Endothelial cell (in vitro differentiated cells): ENCODE measurements around the gene APOL2. TPM values are rescaled to one million over a fixed set of nuclear protein-coding genes. Genes with fewer than 3 reads are reported as not detected.

ENCODE experiments used
- DNase-seq: peaks from one replicate; pipeline ENCODE4 v3.0.0; 2021; ENCODE audit warnings: low spot score
- H3K27ac Mint-ChIP-seq: one replicate; pipeline ENCODE4 v1.8.0; 2021; ENCODE audit warnings: mixed read lengths, inconsistent platforms; ENCODE audit not compliant: unreplicated experiment
- H3K27me3 Mint-ChIP-seq: one replicate; pipeline ENCODE4 v1.8.0; 2021; ENCODE audit warnings: mild to moderate bottlenecking, moderate library complexity, mixed read lengths, inconsistent platforms; ENCODE audit not compliant: unreplicated experiment
- H3K36me3 Mint-ChIP-seq: one replicate; pipeline ENCODE4 v1.8.0; 2021; ENCODE audit warnings: mild to moderate bottlenecking, low read depth, mixed read lengths, inconsistent platforms; ENCODE audit not compliant: unreplicated experiment
- H3K4me1 Mint-ChIP-seq: one replicate; pipeline ENCODE4 v1.8.0; 2021; ENCODE audit warnings: mild to moderate bottlenecking, mixed read lengths, inconsistent platforms; ENCODE audit not compliant: unreplicated experiment
- H3K4me3 Mint-ChIP-seq: one replicate; pipeline ENCODE4 v1.8.0; 2021; ENCODE audit warnings: mild to moderate bottlenecking, mixed read lengths, inconsistent platforms; ENCODE audit not compliant: unreplicated experiment
- H3K9me3 Mint-ChIP-seq: one replicate; pipeline ENCODE4 v1.8.0; 2021; ENCODE audit warnings: mixed read lengths, inconsistent platforms; ENCODE audit not compliant: unreplicated experiment
- total RNA-seq: library from RNA; stranded (reverse); fragmentation: NEBNext Ultra II Directional; extraction: Animal tissue kit (Norgen Biotek cat#: 25700); gene quantifications from one replicate; pipeline ENCODE4 v1.2.1, GENCODE V29; 2021; ENCODE audit not compliant: unreplicated experiment
- TF ChIP-seq, protein P1 (sequence below): fragments of 200-600 bp; sonication (generic); IDR thresholded peaks from one replicate; pipeline ENCODE4 v1.5.0; 2021; ENCODE audit warnings: antibody characterized with exemption; ENCODE audit not compliant: unreplicated experiment

The APOL2 gene
- total RNA-seq, 1 donor from 2014 or later, result 55.3 TPM

DNA sequence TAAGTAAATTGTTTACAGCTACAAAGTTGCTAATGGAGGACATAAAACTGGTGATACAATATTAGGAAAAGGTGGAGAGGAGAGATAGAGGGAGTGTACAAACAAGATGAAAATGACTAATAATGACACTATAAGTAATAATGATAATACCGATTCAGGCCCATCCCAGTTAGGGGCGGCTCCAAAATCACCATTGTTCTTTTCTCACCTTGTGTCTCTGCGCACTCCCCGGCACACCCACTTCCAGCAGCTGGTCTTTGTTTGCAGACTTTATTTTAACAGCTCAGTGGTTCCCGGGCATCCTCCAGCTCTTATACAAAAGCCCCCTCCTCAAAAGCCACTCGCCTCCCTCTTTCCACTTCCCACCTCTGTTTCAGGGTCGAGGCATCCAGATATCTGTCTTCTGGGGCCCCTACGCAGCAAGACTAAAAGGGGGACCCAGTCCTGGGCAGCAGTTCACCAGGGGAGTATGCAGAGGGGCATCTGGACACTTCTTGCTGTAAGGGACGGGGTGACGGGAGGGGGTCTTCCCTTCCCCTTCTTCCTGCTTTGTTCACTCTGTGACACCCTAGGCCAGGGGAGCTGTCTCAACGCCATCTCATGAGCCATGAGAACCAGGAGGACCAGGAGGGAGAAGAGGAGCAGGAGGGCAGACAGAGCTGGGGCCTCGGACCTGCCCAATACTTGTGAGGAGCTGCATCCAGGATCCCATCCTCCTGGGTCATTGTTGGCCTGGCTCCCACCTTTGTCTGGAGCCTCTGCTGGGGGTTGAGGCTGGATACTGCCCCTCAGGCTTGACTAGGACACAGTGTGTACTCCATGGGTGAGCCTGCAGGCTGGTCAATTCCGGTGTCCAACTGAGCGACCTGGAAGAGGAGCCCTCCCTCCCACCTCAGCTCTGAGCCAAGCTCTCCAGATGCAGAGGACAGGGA is 2.7 kb downstream of the APOL2 start:
- no peak for DNase-seq
- Mint-ChIP-seq H3K36me3 (peaks cover 34% of the 10 kb centered on the region), H3K4me1 (peaks cover 47% of the 10 kb centered on the region), H3K27ac (no peak overlapping the region), H3K4me3 (peak overlapping the region; percentile 62), H3K9me3 (no peaks in the 10 kb centered on the region), H3K27me3 (peaks cover 12% of the 10 kb centered on the region)
- TF ChIP-seq, protein P1, sequence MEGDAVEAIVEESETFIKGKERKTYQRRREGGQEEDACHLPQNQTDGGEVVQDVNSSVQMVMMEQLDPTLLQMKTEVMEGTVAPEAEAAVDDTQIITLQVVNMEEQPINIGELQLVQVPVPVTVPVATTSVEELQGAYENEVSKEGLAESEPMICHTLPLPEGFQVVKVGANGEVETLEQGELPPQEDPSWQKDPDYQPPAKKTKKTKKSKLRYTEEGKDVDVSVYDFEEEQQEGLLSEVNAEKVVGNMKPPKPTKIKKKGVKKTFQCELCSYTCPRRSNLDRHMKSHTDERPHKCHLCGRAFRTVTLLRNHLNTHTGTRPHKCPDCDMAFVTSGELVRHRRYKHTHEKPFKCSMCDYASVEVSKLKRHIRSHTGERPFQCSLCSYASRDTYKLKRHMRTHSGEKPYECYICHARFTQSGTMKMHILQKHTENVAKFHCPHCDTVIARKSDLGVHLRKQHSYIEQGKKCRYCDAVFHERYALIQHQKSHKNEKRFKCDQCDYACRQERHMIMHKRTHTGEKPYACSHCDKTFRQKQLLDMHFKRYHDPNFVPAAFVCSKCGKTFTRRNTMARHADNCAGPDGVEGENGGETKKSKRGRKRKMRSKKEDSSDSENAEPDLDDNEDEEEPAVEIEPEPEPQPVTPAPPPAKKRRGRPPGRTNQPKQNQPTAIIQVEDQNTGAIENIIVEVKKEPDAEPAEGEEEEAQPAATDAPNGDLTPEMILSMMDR, result no peak

DNA sequence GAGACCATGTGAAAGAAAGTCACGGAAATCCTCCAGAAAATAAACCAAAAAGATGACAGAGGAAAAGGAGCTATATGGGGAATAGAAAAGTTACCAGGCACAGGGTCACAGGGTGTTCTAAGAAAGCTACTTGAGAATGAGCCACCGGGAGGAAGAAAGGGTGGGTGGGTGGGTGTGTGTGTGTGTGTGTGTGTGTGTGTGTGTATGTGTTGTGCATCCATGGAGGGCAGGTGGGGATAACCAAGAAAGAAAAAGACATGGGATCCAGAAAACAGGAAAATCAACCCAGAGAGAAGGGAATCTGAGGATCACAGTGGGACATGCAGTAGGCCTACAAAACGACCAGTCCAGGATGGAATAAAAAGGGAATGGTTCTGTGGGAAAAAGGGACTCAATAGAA is 3.7 kb downstream of the APOL2 start:
- DNase-seq, result no peak
- peaks cover 44% of the 10 kb centered on the region for H3K36me3 Mint-ChIP-seq
- peaks cover 12% of the 10 kb centered on the region for H3K27me3 Mint-ChIP-seq
- peak overlapping the region; percentile 70 for H3K4me3 Mint-ChIP-seq
- TF ChIP-seq, protein P1, result no peak
- no peaks in the 10 kb centered on the region for H3K9me3 Mint-ChIP-seq
- H3K4me1 Mint-ChIP-seq, result peaks cover 52% of the 10 kb centered on the region
- H3K27ac Mint-ChIP-seq, result no peak overlapping the region

DNA sequence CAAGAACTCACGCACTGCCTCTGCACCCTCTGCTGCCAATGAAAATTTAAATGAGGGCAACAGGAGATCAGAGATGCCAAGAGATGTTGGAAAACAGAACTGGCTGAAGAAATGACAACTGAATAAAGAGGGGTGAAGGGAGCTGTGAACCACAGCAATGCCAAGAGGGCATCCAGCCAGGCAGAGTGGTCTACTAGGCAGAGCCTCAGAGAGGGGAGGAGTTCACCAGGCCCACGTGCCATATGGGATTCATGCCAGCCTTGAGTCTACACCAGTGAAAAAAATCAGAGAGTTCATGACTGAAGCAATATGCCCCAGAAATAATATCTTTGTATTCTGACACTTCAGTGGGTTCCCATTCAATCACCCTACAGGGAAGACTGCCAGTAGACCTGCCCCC is 4.4 kb downstream of the APOL2 start:
- H3K4me3 Mint-ChIP-seq, result no peak overlapping the region
- DNase-seq, result no peak
- H3K27me3 Mint-ChIP-seq, result peaks cover 13% of the 10 kb centered on the region

DNA sequence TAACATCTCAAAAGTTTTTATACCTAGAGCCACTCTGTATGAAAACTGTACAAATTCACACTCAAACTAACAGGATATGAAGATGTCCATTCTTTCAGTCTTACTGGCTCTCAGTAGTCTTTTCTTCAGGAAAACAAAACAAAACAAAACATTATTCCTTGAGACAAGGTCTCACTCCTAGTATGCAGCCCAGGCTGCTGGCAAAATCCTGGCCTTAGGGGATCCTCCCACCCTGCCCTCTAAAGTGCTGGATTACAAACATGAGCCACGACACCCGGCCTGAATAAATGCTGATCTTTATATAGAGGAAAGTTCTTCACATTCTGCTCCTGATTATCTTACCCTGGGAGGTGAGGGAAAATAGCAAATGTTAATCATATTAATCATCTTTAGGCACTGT is 5.1 kb downstream of the APOL2 start:
- Mint-ChIP-seq H3K27me3 (peaks cover 10% of the 10 kb centered on the region), H3K9me3 (no peaks in the 10 kb centered on the region), H3K4me1 (peaks cover 44% of the 10 kb centered on the region), H3K36me3 (peaks cover 51% of the 10 kb centered on the region), H3K27ac (no peak overlapping the region), H3K4me3 (no peak overlapping the region)
- DNase-seq, result no peak
- TF ChIP-seq, protein P1, result no peak

More for the DNA sequence above, 4.4 kb downstream of the APOL2 start:
- Mint-ChIP-seq H3K27ac (no peak overlapping the region), H3K36me3 (peaks cover 47% of the 10 kb centered on the region), H3K9me3 (no peaks in the 10 kb centered on the region), H3K4me1 (peaks cover 51% of the 10 kb centered on the region)
- TF ChIP-seq, protein P1, result no peak

DNA sequence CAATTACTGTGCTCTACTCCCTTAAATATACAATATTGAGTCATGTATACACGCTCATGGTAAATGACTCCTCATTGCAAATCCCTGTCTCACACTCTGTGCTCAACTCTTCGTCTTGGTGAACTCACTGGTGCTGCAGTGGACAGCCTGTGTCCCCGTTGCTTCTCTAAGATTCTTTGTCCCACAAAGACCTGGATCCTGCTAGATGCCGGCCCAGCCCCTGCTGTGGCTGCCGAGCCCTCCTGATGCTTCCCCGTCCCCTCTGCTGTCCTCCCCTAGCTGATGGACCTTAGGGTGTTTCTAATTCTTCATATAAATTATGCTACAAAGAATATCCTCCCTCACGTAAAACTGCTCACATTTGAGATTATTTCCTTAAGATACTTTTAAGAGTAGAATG is 5.5 kb downstream of the APOL2 start:
- Mint-ChIP-seq H3K9me3 (no peaks in the 10 kb centered on the region), H3K4me3 (no peak overlapping the region), H3K27me3 (peaks cover 8% of the 10 kb centered on the region), H3K4me1 (peaks cover 40% of the 10 kb centered on the region), H3K27ac (no peak overlapping the region), H3K36me3 (peaks cover 54% of the 10 kb centered on the region)
- TF ChIP-seq, protein P1, result no peak
- no peak for DNase-seq
